HepG2 (cell line): ENCODE measurements around the gene PPM1H. TPM values are rescaled to one million over a fixed set of nuclear protein-coding genes. Genes with fewer than 3 reads are reported as not detected.

Source experiments
- ATAC-seq: fragments of 200-7000 bp; cut with Tn5 transposase; 3 replicates; pipeline ENCODE4 v1.9.1; 2020; ENCODE audit warnings: mild to moderate bottlenecking, moderate library complexity
- BruUV-seq: library from RNA; stranded (reverse); fragments of 400-500 nt; replicated peaks from 2 replicates; lab custom pipeline; 2021; lab: Mats Ljungman, UMichigan
- CTCF ChIA-PET: fragments of 300-600 bp; formaldehyde crosslinking; extraction: SDS; loops from one replicate; lab custom pipeline; 2021; ENCODE audit warnings: low total read pairs, inconsistent platforms, low intra/inter-chr PET ratio; lab: Yijun Ruan, JAX
- POLR2A ChIA-PET: fragments of 350-600 bp; sonication (Branson Sonifier 250); formaldehyde crosslinking; loops from one replicate; lab custom pipeline; 2020; ENCODE audit warnings: antibody characterized with exemption, inconsistent platforms; lab: Yijun Ruan, JAX
- DNase-seq: peaks from one replicate; pipeline ENCODE4 v3.0.0-alpha.2; 2015; ENCODE audit warnings: low spot score
- FAIRE-seq: peaks from 3 replicates; lab custom pipeline; 2011; peaks lifted over from hg19 to GRCh38; lab: Jason Lieb, UNC
- H2AFZ ChIP-seq: one replicate; pipeline ENCODE4 v1.6.1; 2011; ENCODE audit warnings: low read length, inconsistent platforms
- H3K27ac ChIP-seq: fragments of 300-600 bp; 3 replicates; pipeline ENCODE4 v1.8.0; 2011; ENCODE audit warnings: mixed run types, mild to moderate bottlenecking, mixed read lengths, low read length, inconsistent platforms; ENCODE audit not compliant: insufficient read depth; ENCODE audit errors: extremely low read length
- H3K27me3 ChIP-seq, 2 experiments: fragments of 200-600 bp in 1 of 2; 2 replicates in 1 of 2; 3 replicates in 1 of 2; pipeline versions ENCODE4 v1.6.0 to v1.8.0; 2011; ENCODE audit warnings: low read length in 2 of 2, mild to moderate bottlenecking in 2 of 2, moderate library complexity in 2 of 2, inconsistent platforms in 1 of 2; ENCODE audit not compliant: insufficient read depth in 2 of 2, control insufficient read depth in 1 of 2
- H3K36me3 ChIP-seq, 2 experiments: fragments of 200-600 bp in 1 of 2; replicated peaks in 1 of 2; 2 replicates in 1 of 2; 3 replicates in 1 of 2; pipeline versions ENCODE4 v1.5.1 to v1.8.0; 2011; ENCODE audit warnings: low read length in 2 of 2, inconsistent platforms in 1 of 2; ENCODE audit not compliant: insufficient read depth in 2 of 2, control insufficient read depth in 1 of 2
- H3K4me1 ChIP-seq: 2 replicates; pipeline ENCODE4 v1.5.1; 2012; ENCODE audit warnings: low read length, inconsistent platforms; ENCODE audit not compliant: insufficient read depth
- H3K4me2 ChIP-seq: 2 replicates; pipeline ENCODE4 v1.6.0; 2011; ENCODE audit warnings: low read depth, low read length, inconsistent platforms
- H3K4me3 ChIP-seq, 3 experiments: fragments of 200-600 bp in 1 of 3; sonication (generic), shearing (Covaris generic) in 1 of 3; replicated peaks in 1 of 3; 2 replicates each; pipeline ENCODE4 v1.5.1; 2011 to 2016; ENCODE audit warnings: low read length in 3 of 3, inconsistent platforms in 2 of 3, low read depth in 2 of 3, mild to moderate bottlenecking in 2 of 3, control low read depth in 1 of 3, mixed read lengths in 1 of 3; ENCODE audit not compliant: insufficient read depth in 1 of 3
- H3K79me2 ChIP-seq: one replicate; pipeline ENCODE4 v1.6.1; 2011; ENCODE audit warnings: low read length, inconsistent platforms; ENCODE audit not compliant: insufficient read depth
- H3K9ac ChIP-seq: 2 replicates; pipeline ENCODE4 v1.6.0; 2011; ENCODE audit warnings: mild to moderate bottlenecking, low read depth, low read length, inconsistent platforms; ENCODE audit not compliant: insufficient read depth
- H3K9me3 ChIP-seq: 2 replicates; pipeline ENCODE4 v1.5.1; 2012; ENCODE audit warnings: mild to moderate bottlenecking, low read length
- H4K20me1 ChIP-seq: 2 replicates; pipeline ENCODE4 v1.6.0; 2011; ENCODE audit warnings: inconsistent platforms, mild to moderate bottlenecking, low read length, moderate library complexity; ENCODE audit not compliant: insufficient read depth
- ARNTL ChIP-seq: sonication (generic); formaldehyde crosslinking; IDR thresholded peaks from 2 replicates; pipeline ENCODE4 v1.4.0; 2020; ENCODE audit warnings: mild to moderate bottlenecking, missing genetic modification reagents
- NFE2L1 ChIP-seq: sonication (generic); formaldehyde crosslinking; IDR thresholded peaks from 2 replicates; pipeline ENCODE4 v1.4.0; 2020; ENCODE audit warnings: missing genetic modification reagents, mild to moderate bottlenecking, borderline replicate concordance
- NFKB2 ChIP-seq: sonication (generic); formaldehyde crosslinking; IDR thresholded peaks from 2 replicates; pipeline ENCODE4 v1.4.0; 2020; ENCODE audit warnings: missing genetic modification reagents, borderline replicate concordance
- PLSCR1 ChIP-seq: sonication (generic); formaldehyde crosslinking; IDR thresholded peaks from 2 replicates; pipeline ENCODE4 v1.5.0; 2020; ENCODE audit warnings: missing genetic modification reagents, mild to moderate bottlenecking, borderline replicate concordance
- RBAK ChIP-seq: sonication (generic); formaldehyde crosslinking; IDR thresholded peaks from 2 replicates; pipeline ENCODE4 v1.5.1; 2020; ENCODE audit warnings: mild to moderate bottlenecking, missing genetic modification reagents
- RCOR2 ChIP-seq: IDR thresholded peaks from 2 replicates; pipeline ENCODE4 v1.6.1; 2016; ENCODE audit warnings: missing biosample characterization, missing genetic modification reagents
- SRSF1 ChIP-seq: fragments of 200-400 bp; formaldehyde crosslinking; optimal IDR thresholded peaks from 2 replicates; pipeline ENCODE3; 2017; ENCODE audit warnings: mild to moderate bottlenecking, low read depth, low read length, moderate library complexity
- WIZ ChIP-seq: sonication (generic); formaldehyde crosslinking; IDR thresholded peaks from 2 replicates; pipeline ENCODE4 v1.5.1; 2020; ENCODE audit warnings: mild to moderate bottlenecking, missing genetic modification reagents
- ZBTB10 ChIP-seq: sonication (generic); formaldehyde crosslinking; IDR thresholded peaks from 2 replicates; pipeline ENCODE4 v1.4.0; 2020; ENCODE audit warnings: missing genetic modification reagents, borderline replicate concordance
- ZFP36 ChIP-seq: fragments of 150-350 bp; IDR thresholded peaks from 2 replicates; pipeline ENCODE4 v1.6.1; 2018; ENCODE audit warnings: borderline replicate concordance, low read length, low read depth; ENCODE audit not compliant: partially characterized antibody
- ZHX1 ChIP-seq: sonication (generic); formaldehyde crosslinking; IDR thresholded peaks from 2 replicates; pipeline ENCODE4 v1.8.1; 2022; ENCODE audit warnings: low read depth, mild to moderate bottlenecking, missing genetic modification reagents
- ZNF44 ChIP-seq: sonication (generic); formaldehyde crosslinking; IDR thresholded peaks from 2 replicates; pipeline ENCODE4 v1.5.1; 2020; ENCODE audit warnings: mild to moderate bottlenecking, missing genetic modification reagents
- ZNF484 ChIP-seq: sonication (generic); formaldehyde crosslinking; IDR thresholded peaks from 2 replicates; pipeline ENCODE4 v1.5.1; 2020; ENCODE audit warnings: mild to moderate bottlenecking, low read depth, missing genetic modification reagents, borderline replicate concordance
- ZNF713 ChIP-seq: sonication (generic); formaldehyde crosslinking; IDR thresholded peaks from 2 replicates; pipeline ENCODE4 v1.4.0; 2020; ENCODE audit warnings: mild to moderate bottlenecking, missing genetic modification reagents
- ZNF737 ChIP-seq: sonication (generic); formaldehyde crosslinking; IDR thresholded peaks from 2 replicates; pipeline ENCODE4 v1.5.0; 2020; ENCODE audit warnings: missing genetic modification reagents, mild to moderate bottlenecking, borderline replicate concordance
- ZNF790 ChIP-seq: sonication (generic); formaldehyde crosslinking; IDR thresholded peaks from 2 replicates; pipeline ENCODE4 v1.8.0; 2022; ENCODE audit warnings: missing genetic modification reagents, mild to moderate bottlenecking, borderline replicate concordance
- WGBS: methylation state at CpG from one replicate; pipeline ENCODE4 v1.1.6; 2017; ENCODE audit warnings: low lambda C conversion rate; 5-methylcytosine and 5-hydroxymethylcytosine counted together
- in situ Hi-C: cut with HindIII; loops from 2 replicates; pipeline ENCODE4 v1.10.0; 2017; ENCODE audit warnings: low pct_unique_long_range_greater_than_20kb; ENCODE audit not compliant: extremely low pct_ligation_motif_present
- intact Hi-C: fragments of 100-400 bp; cut with micrococcal nuclease; formaldehyde crosslinking; loops from one replicate; pipeline ENCODE4 v1.10.0; 2022; ENCODE audit not compliant: unreplicated experiment
- polyA plus RNA-seq, 8 experiments: library from polyadenylated mRNA; depleted of rRNA in 3 of 8; stranded (reverse) in 7 of 8; unstranded in 1 of 8; fragments of >200 nt; fragmentation: Illumina TruSeq in 4 of 8; extraction: Trizol in 4 of 8; gene quantifications; 2 replicates each; pipeline versions ENCODE4 v1.2.1 to v1.2.3, GENCODE V29; 2011 to 2016; ENCODE audit warnings: low read depth in 4 of 8, missing spikeins in 1 of 8, mixed read lengths in 1 of 8; ENCODE audit not compliant: insufficient read depth in 1 of 8
- total RNA-seq, 5 experiments: library from RNA; depleted of rRNA; stranded (reverse); fragments of >200 nt; fragmentation: Illumina TruSeq; extraction: Trizol; gene quantifications; 2 replicates each; pipeline ENCODE4 v1.2.3, GENCODE V29; 2016; ENCODE audit warnings: low read depth in 1 of 5

PPM1H gene
- total and polyA plus RNA-seq, 2 of the 13 experiments (the other 11 are each of a cell fraction or from before 2014, with no cell fraction given) = 29.1 to 38.1 TPM

- no peak for TF ChIP-seq PLSCR1 (CRISPR knock-in tag)
- no peak for TF ChIP-seq ZNF737 (CRISPR knock-in tag)
- TF ChIP-seq ZNF790 (CRISPR knock-in tag) = no peak
- TF ChIP-seq ZNF713 (CRISPR knock-in tag) = no peak
- no peak for TF ChIP-seq RCOR2 (CRISPR knock-in tag)
- no peak for TF ChIP-seq NFKB2
- TF ChIP-seq RBAK (CRISPR knock-in tag) = no peak
Measured at GRCh38 chr12:62930546-62931425, 4.2 kb downstream of the PPM1H start (continued).

GRCh38 chr12:62928632-62929031 lies 6.3 kb downstream of the PPM1H start:
- H3K9me3 ChIP-seq = no peaks in the 10 kb centered on the region
- H3K36me3 ChIP-seq = peaks cover 0 to 5% of the 10 kb centered on the region in 2 experiments; a peak in 3 of 5 replicates
- H4K20me1 ChIP-seq = peaks cover 29% of the 10 kb centered on the region
- DNase-seq (peak; percentile 65), FAIRE-seq (peak; percentile 67), ATAC-seq (peak; percentile 76)
- H3K9ac ChIP-seq = no peak overlapping the region
- peaks cover 95% of the 10 kb centered on the region for H3K79me2 ChIP-seq
- H3K4me1 ChIP-seq = peaks cover 71% of the 10 kb centered on the region
- BruUV-seq = no TSS peak
- 15% methylated on average over 2 of the region's 2 CpGs for WGBS
- in situ Hi-C loops (no loop called here), intact Hi-C loops (loop anchor here (1.0 kb wide), 1 partner anchor 36 kb away; no protein-coding TSS in a partner anchor)
- H3K4me3 ChIP-seq = no peak overlapping the region
- peak overlapping the region; percentile 34 for H3K27ac ChIP-seq
- peak overlapping the region; percentile 41 for H3K4me2 ChIP-seq
- ChIA-PET CTCF (no interaction called here), POLR2A (interaction anchor here (1.4 kb wide), 1 partner anchor 27 kb away, joined by 3 read pairs; no protein-coding TSS in a partner anchor)
- H3K27me3 ChIP-seq = no peaks in the 10 kb centered on the region
- no peak overlapping the region for H2AFZ ChIP-seq
- TF ChIP-seq SRSF1 (no peak), ZBTB10 (CRISPR knock-in tag) (no peak), WIZ (CRISPR knock-in tag) (no peak), NFE2L1 (CRISPR knock-in tag) (no peak), ZNF44 (no peak), ARNTL (CRISPR knock-in tag) (no peak), ZFP36 (no peak), ZNF484 (no peak), ZHX1 (CRISPR knock-in tag) (no peak)
